ENCODE data around the gene SETD3.

Gene SETD3

GRCh38 chr14:99408286-99408970 is 72.2 kb downstream of the SETD3 start:
- no peaks in the 10 kb centered on the region for H3K79me1 ChIP-seq (ENCODE audit: low read depth, low read length)
- peaks cover 10 to 15% of the 10 kb centered on the region in 2 donors for H3K4me1 ChIP-seq (ENCODE audit: control insufficient read depth in 2 of 2, insufficient read depth in 1 of 2, low read depth in 1 of 2, low read length in 2 of 2)
- DNase-seq (ENCODE audit: low spot score), result no peak
- no peak overlapping the region for H3K4me2 ChIP-seq (ENCODE audit: insufficient read depth, low read length, poor library complexity, severe bottlenecking)
- no peak overlapping the region for H3K14ac ChIP-seq (ENCODE audit: low read length)
- no peak overlapping the region for H2BK120ac ChIP-seq (ENCODE audit: low read depth, low read length)
- H2AFZ ChIP-seq (ENCODE audit: low read length), result no peak overlapping the region
- no peak overlapping the region for H2BK5ac ChIP-seq (ENCODE audit: low read length)
- no peak overlapping the region for H3K23ac ChIP-seq (ENCODE audit: low read depth, low read length, poor library complexity)
- H3K27ac ChIP-seq (replicated peaks; ENCODE audit: low read length), result no peak overlapping the region
- no CpG with 5 or more reads among the region's 8 CpGs for WGBS, 2 donors (ENCODE audit: extremely low coverage in 2 of 2, insufficient read length in 2 of 2, insufficient replicate concordance in 1 of 2)
- no peak overlapping the region for H4K91ac ChIP-seq (ENCODE audit: low read depth, low read length, poor library complexity)
- no peak overlapping the region for H3K9ac ChIP-seq (ENCODE audit: low read depth, low read length, poor library complexity)
- no peak overlapping the region for H3K4me3 ChIP-seq (ENCODE audit: low read length in 2 of 2)
- H2AK5ac ChIP-seq (ENCODE audit: low read depth, low read length), result no peak overlapping the region
- peaks cover 10 to 61% of the 10 kb centered on the region in 2 donors for H3K36me3 ChIP-seq (replicated peaks in 1 of 2; ENCODE audit: control insufficient read depth in 2 of 2, insufficient read depth in 2 of 2, low read length in 2 of 2)
- no peak overlapping the region for H4K8ac ChIP-seq (ENCODE audit: low read depth, low read length)
- no peak overlapping the region for H2BK12ac ChIP-seq (ENCODE audit: low read length)
- no peak overlapping the region for H3K18ac ChIP-seq (ENCODE audit: low read length)
- no peaks in the 10 kb centered on the region for H3K9me3 ChIP-seq (replicated peaks in 1 of 2; ENCODE audit: control insufficient read depth in 2 of 2, insufficient read depth in 1 of 2, low read depth in 1 of 2, low read length in 2 of 2)
- H3K27me3 ChIP-seq (ENCODE audit: control insufficient read depth in 3 of 3, insufficient read depth in 3 of 3, low read depth in 1 of 3, low read length in 3 of 3), result no peaks in the 10 kb centered on the region
- H3K4ac ChIP-seq (ENCODE audit: low read length), result no peak overlapping the region
- no peak overlapping the region for H2BK15ac ChIP-seq (ENCODE audit: low read length)

DNA sequence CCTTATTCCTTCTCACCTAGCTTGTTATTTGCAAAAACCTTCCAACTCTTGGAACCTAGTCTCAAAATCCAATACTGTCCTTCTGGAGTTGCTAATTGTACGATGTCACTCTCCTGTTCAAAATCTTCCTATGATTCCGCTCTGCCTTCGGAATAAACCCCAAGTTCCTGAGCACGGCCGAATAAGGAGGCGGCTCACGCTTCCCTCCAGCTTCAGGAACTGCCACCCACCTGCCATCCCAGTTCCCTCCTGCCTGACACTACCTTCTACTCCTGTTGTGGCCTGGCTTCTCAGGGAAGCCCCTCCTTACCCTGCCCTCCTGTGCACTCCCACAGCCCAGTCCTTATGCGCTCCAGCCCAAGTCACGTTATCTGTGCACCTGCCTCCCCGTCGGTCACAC is 73.2 kb downstream of the SETD3 start:
- DNase-seq (ENCODE audit: low spot score), result no peak
- Histone ChIP-seq H2BK12ac (ENCODE audit: low read length) (no peak overlapping the region), H3K79me1 (ENCODE audit: low read depth, low read length) (no peaks in the 10 kb centered on the region), H4K91ac (ENCODE audit: low read depth, low read length, poor library complexity) (no peak overlapping the region), H4K8ac (ENCODE audit: low read depth, low read length) (no peak overlapping the region), H2AK5ac (ENCODE audit: low read depth, low read length) (no peak overlapping the region), H3K23ac (ENCODE audit: low read depth, low read length, poor library complexity) (no peak overlapping the region), H3K14ac (ENCODE audit: low read length) (no peak overlapping the region), H2BK5ac (ENCODE audit: low read length) (no peak overlapping the region), H3K9ac (ENCODE audit: low read depth, low read length, poor library complexity) (no peak overlapping the region), H2BK15ac (ENCODE audit: low read length) (no peak overlapping the region), H3K4me3 (ENCODE audit: low read length in 2 of 2) (no peak overlapping the region), H3K4me2 (ENCODE audit: insufficient read depth, low read length, poor library complexity, severe bottlenecking) (no peak overlapping the region), H2BK120ac (ENCODE audit: low read depth, low read length) (no peak overlapping the region), H3K27ac (replicated peaks; ENCODE audit: low read length) (no peak overlapping the region), H3K36me3 (replicated peaks in 1 of 2; ENCODE audit: control insufficient read depth in 2 of 2, insufficient read depth in 2 of 2, low read length in 2 of 2) (peaks cover 11 to 68% of the 10 kb centered on the region in 2 donors), H3K18ac (ENCODE audit: low read length) (no peak overlapping the region), H2AFZ (ENCODE audit: low read length) (no peak overlapping the region), H3K4ac (ENCODE audit: low read length) (no peak overlapping the region), H3K4me1 (ENCODE audit: control insufficient read depth in 2 of 2, insufficient read depth in 1 of 2, low read depth in 1 of 2, low read length in 2 of 2) (peaks cover 4 to 6% of the 10 kb centered on the region in 2 donors), H3K27me3 (ENCODE audit: control insufficient read depth in 3 of 3, insufficient read depth in 3 of 3, low read depth in 1 of 3, low read length in 3 of 3) (no peaks in the 10 kb centered on the region), H3K9me3 (replicated peaks in 1 of 2; ENCODE audit: control insufficient read depth in 2 of 2, insufficient read depth in 1 of 2, low read depth in 1 of 2, low read length in 2 of 2) (no peaks in the 10 kb centered on the region)
- no CpG with 5 or more reads among the region's 11 CpGs for WGBS, 2 donors (ENCODE audit: extremely low coverage in 2 of 2, insufficient read length in 2 of 2, insufficient replicate concordance in 1 of 2)

GRCh38 chr14:99402950-99403349 is 77.7 kb downstream of the SETD3 start:
- Histone ChIP-seq H3K4ac (ENCODE audit: low read length) (no peak overlapping the region), H2AFZ (ENCODE audit: low read length) (no peak overlapping the region), H3K23ac (ENCODE audit: low read depth, low read length, poor library complexity) (no peak overlapping the region), H2BK120ac (ENCODE audit: low read depth, low read length) (no peak overlapping the region), H3K79me1 (ENCODE audit: low read depth, low read length) (no peaks in the 10 kb centered on the region), H3K27ac (replicated peaks; ENCODE audit: low read length) (no peak overlapping the region), H3K9me3 (replicated peaks in 1 of 2; ENCODE audit: control insufficient read depth in 2 of 2, insufficient read depth in 1 of 2, low read depth in 1 of 2, low read length in 2 of 2) (peaks cover 0 to 5% of the 10 kb centered on the region in 2 donors), H3K27me3 (ENCODE audit: control insufficient read depth in 3 of 3, insufficient read depth in 3 of 3, low read depth in 1 of 3, low read length in 3 of 3) (no peaks in the 10 kb centered on the region), H2BK15ac (ENCODE audit: low read length) (no peak overlapping the region), H2BK5ac (ENCODE audit: low read length) (no peak overlapping the region), H3K4me1 (ENCODE audit: control insufficient read depth in 2 of 2, insufficient read depth in 1 of 2, low read depth in 1 of 2, low read length in 2 of 2) (peaks cover 0 to 5% of the 10 kb centered on the region in 2 donors), H3K14ac (ENCODE audit: low read length) (no peak overlapping the region), H2AK5ac (ENCODE audit: low read depth, low read length) (no peak overlapping the region), H3K4me2 (ENCODE audit: insufficient read depth, low read length, poor library complexity, severe bottlenecking) (no peak overlapping the region), H4K91ac (ENCODE audit: low read depth, low read length, poor library complexity) (no peak overlapping the region), H3K4me3 (ENCODE audit: low read length in 2 of 2) (no peak overlapping the region), H3K9ac (ENCODE audit: low read depth, low read length, poor library complexity) (peak overlapping the region; percentile 51), H2BK12ac (ENCODE audit: low read length) (no peak overlapping the region), H4K8ac (ENCODE audit: low read depth, low read length) (no peak overlapping the region), H3K36me3 (replicated peaks in 1 of 2; ENCODE audit: control insufficient read depth in 2 of 2, insufficient read depth in 2 of 2, low read length in 2 of 2) (peaks cover 22 to 76% of the 10 kb centered on the region in 2 donors), H3K18ac (ENCODE audit: low read length) (no peak overlapping the region)
- DNase-seq (ENCODE audit: low spot score), result no peak
- WGBS, 2 donors (ENCODE audit: extremely low coverage in 2 of 2, insufficient read length in 2 of 2, insufficient replicate concordance in 1 of 2), result no CpG with 5 or more reads among the region's 10 CpGs

GRCh38 chr14:99402285-99402648 is 78.4 kb downstream of the SETD3 start:
- Histone ChIP-seq H3K14ac (ENCODE audit: low read length) (no peak overlapping the region), H3K9me3 (replicated peaks in 1 of 2; ENCODE audit: control insufficient read depth in 2 of 2, insufficient read depth in 1 of 2, low read depth in 1 of 2, low read length in 2 of 2) (peaks cover 0 to 5% of the 10 kb centered on the region in 2 donors), H3K4me1 (ENCODE audit: control insufficient read depth in 2 of 2, insufficient read depth in 1 of 2, low read depth in 1 of 2, low read length in 2 of 2) (peaks cover 0 to 5% of the 10 kb centered on the region in 2 donors), H3K4ac (ENCODE audit: low read length) (no peak overlapping the region), H2BK15ac (ENCODE audit: low read length) (no peak overlapping the region), H3K4me3 (ENCODE audit: low read length in 2 of 2) (no peak overlapping the region), H4K8ac (ENCODE audit: low read depth, low read length) (no peak overlapping the region), H3K9ac (ENCODE audit: low read depth, low read length, poor library complexity) (no peak overlapping the region), H3K18ac (ENCODE audit: low read length) (peak overlapping the region; percentile 32), H2BK5ac (ENCODE audit: low read length) (no peak overlapping the region), H3K27ac (replicated peaks; ENCODE audit: low read length) (no peak overlapping the region), H3K23ac (ENCODE audit: low read depth, low read length, poor library complexity) (no peak overlapping the region), H2AFZ (ENCODE audit: low read length) (no peak overlapping the region), H4K91ac (ENCODE audit: low read depth, low read length, poor library complexity) (no peak overlapping the region), H3K27me3 (ENCODE audit: control insufficient read depth in 3 of 3, insufficient read depth in 3 of 3, low read depth in 1 of 3, low read length in 3 of 3) (no peaks in the 10 kb centered on the region), H2BK12ac (ENCODE audit: low read length) (no peak overlapping the region), H3K79me1 (ENCODE audit: low read depth, low read length) (no peaks in the 10 kb centered on the region), H3K36me3 (replicated peaks in 1 of 2; ENCODE audit: control insufficient read depth in 2 of 2, insufficient read depth in 2 of 2, low read length in 2 of 2) (peaks cover 23 to 83% of the 10 kb centered on the region in 2 donors), H3K4me2 (ENCODE audit: insufficient read depth, low read length, poor library complexity, severe bottlenecking) (no peak overlapping the region), H2BK120ac (ENCODE audit: low read depth, low read length) (no peak overlapping the region), H2AK5ac (ENCODE audit: low read depth, low read length) (no peak overlapping the region)
- DNase-seq (ENCODE audit: low spot score), result no peak
- no CpG with 5 or more reads among the region's 4 CpGs for WGBS, 2 donors (ENCODE audit: extremely low coverage in 2 of 2, insufficient read length in 2 of 2, insufficient replicate concordance in 1 of 2)
